ENCODE data around the gene PHAF1. TPM values are rescaled to one million over a fixed set of nuclear protein-coding genes. Genes with fewer than 3 reads are reported as not detected.

The PHAF1 gene
- total RNA-seq = 20.0 and 22.0 TPM in 2 replicates

GRCh38 chr16:67109407-67110135 lies at the start of gene PHAF1:
Gene PHAF1 (plus strand): TSS chr16:67109941. CDS start chr16:67110176, 235 bp downstream.

GRCh38 chr16:67150833-67151396 lies 41.2 kb downstream of the PHAF1 start, which contains the start of gene B3GNT9:
Gene B3GNT9 (minus strand): TSS chr16:67150998. CDS start chr16:67150485, 513 bp downstream.

GRCh38 chr16:67164599-67165061 lies 54.9 kb downstream of the PHAF1 start, which contains the start of gene HSF4:
Gene HSF4 (plus strand): TSS chr16:67164745. CDS start chr16:67164812, 67 bp downstream.

GRCh38 chr16:67170168-67170948 lies 60.6 kb downstream of the PHAF1 start, which contains the start of gene NOL3:
Gene NOL3 (plus strand): TSS chr16:67170538.

GRCh38 chr16:67183627-67184452 lies 74.1 kb downstream of the PHAF1 start, which contains the start of gene MATCAP1:
Gene MATCAP1 (minus strand): TSS chr16:67183963. CDS start chr16:67180610, 3,353 bp downstream.

GRCh38 chr16:67190041-67190440 lies 80.3 kb downstream of the PHAF1 start, which contains the start of gene EXOC3L1:
Gene EXOC3L1 (minus strand): TSS chr16:67190136. CDS start chr16:67189676, 460 bp downstream.

GRCh38 chr16:67191995-67192681 lies 82.4 kb downstream of the PHAF1 start, which contains the start of gene E2F4:
Gene E2F4 (plus strand): TSS chr16:67192155. CDS start chr16:67192228, 73 bp downstream.

Other genes starting within 250 kb of the PHAF1 start
- 11.4 and 17.6 TPM in 2 replicates for gene PDP2, start 229.4 kb upstream of the PHAF1 start, total RNA-seq
- not detected in 2 replicates for gene CDH16, start 191.1 kb upstream of the PHAF1 start, total RNA-seq
- gene RRAD, start 184.4 kb upstream of the PHAF1 start, total RNA-seq = 14.9 and 36.8 TPM in 2 replicates
- 125 and 137 TPM in 2 replicates for gene CIAO2B, start 175.5 kb upstream of the PHAF1 start, total RNA-seq
- gene CES2, start 174.4 kb upstream of the PHAF1 start, total RNA-seq = 31.9 and 35.9 TPM in 2 replicates
- 0.39 and 1.2 TPM in 2 replicates for gene CES3, start 148.7 kb upstream of the PHAF1 start, total RNA-seq
- gene CES4A, start 121.4 kb upstream of the PHAF1 start, total RNA-seq = 0.99 and 1.8 TPM in 2 replicates
- gene CBFB, start 80.8 kb upstream of the PHAF1 start, total RNA-seq = 57.0 and 57.7 TPM in 2 replicates
- 47.2 and 55.1 TPM in 2 replicates for gene B3GNT9, start 41.1 kb downstream of the PHAF1 start, total RNA-seq
- 18.2 and 18.9 TPM in 2 replicates for gene TRADD, start 50.0 kb downstream of the PHAF1 start, total RNA-seq
- 11.9 and 12.8 TPM in 2 replicates for gene FBXL8, start 50.0 kb downstream of the PHAF1 start, total RNA-seq
- gene HSF4, start 54.8 kb downstream of the PHAF1 start, total RNA-seq = 12.1 and 23.0 TPM in 2 replicates
- 42.4 and 43.0 TPM in 2 replicates for gene NOL3, start 60.6 kb downstream of the PHAF1 start, total RNA-seq
- 16.9 and 20.5 TPM in 2 replicates for gene MATCAP1, start 74.0 kb downstream of the PHAF1 start, total RNA-seq
- gene EXOC3L1, start 80.2 kb downstream of the PHAF1 start, total RNA-seq = 0.13 TPM in 1 of 2 replicates, not detected in the other
- gene E2F4, start 82.2 kb downstream of the PHAF1 start, total RNA-seq = 44.6 and 64.7 TPM in 2 replicates
- 0.26 and 0.76 TPM in 2 replicates for gene ELMO3, start 89.2 kb downstream of the PHAF1 start, total RNA-seq
- 25.4 and 28.7 TPM in 2 replicates for gene TMEM208, start 117.2 kb downstream of the PHAF1 start, total RNA-seq
- 20.7 and 36.2 TPM in 2 replicates for gene FHOD1, start 137.5 kb downstream of the PHAF1 start, total RNA-seq
- 3.4 and 4.2 TPM in 2 replicates for gene SLC9A5, start 139.0 kb downstream of the PHAF1 start, total RNA-seq
- 34.1 and 51.4 TPM in 2 replicates for gene PLEKHG4, start 169.6 kb downstream of the PHAF1 start, total RNA-seq
- gene KCTD19, start 216.8 kb downstream of the PHAF1 start, total RNA-seq = under 0.01 and 0.03 TPM in 2 replicates
- 0.17 TPM in 1 of 2 replicates, not detected in the other for gene LRRC36, start 216.9 kb downstream of the PHAF1 start, total RNA-seq